T1000 (cell line): ENCODE data around the gene MECP2.

Source experiments
- DNase-seq: peaks from one replicate; lab custom pipeline; 2025; ENCODE audit warnings: mixed read lengths; lab: John Stamatoyannopoulos, UW

Gene MECP2

DNA sequence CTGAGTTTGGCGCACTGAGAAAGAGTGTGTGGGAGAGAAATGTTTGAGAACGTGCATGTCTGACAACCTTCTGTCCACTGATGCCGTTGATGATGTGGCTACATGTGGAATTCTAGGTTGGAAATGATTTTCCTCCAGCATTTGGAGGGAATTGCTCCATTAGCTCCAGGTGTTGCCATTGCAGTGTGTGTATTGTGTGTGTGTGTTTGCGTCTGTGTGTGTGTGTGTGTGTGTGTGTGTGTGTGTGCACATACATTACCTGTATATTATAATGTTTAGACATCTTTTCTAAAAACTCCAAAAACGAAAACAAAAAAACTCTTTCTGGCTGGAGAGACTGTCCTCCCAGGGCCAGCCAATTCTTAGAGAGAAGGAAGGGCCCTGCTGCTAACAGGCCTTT lies 18.2 kb upstream of the MECP2 start:
- DNase-seq, result no peak

DNA sequence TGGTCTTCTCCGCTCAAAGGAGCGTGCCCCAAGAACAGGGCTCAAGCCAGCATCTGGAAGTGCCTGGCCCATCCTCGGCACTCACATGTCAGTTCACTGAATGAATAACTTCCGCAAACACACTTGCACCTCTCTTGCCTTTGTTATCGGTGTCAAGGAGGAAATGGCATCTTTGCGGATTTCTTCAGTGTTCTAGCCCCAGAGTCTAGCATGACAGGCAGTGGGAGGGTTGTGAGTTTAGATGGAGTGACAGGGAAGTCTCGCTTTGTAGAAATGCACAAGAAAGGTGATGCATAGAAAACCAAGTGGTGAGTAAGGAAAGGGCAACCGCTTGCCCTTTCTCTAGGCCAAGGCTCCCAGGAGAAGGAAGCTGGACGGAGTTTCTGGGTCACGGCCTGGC lies 17.6 kb upstream of the MECP2 start:
- DNase-seq, result no peak

DNA sequence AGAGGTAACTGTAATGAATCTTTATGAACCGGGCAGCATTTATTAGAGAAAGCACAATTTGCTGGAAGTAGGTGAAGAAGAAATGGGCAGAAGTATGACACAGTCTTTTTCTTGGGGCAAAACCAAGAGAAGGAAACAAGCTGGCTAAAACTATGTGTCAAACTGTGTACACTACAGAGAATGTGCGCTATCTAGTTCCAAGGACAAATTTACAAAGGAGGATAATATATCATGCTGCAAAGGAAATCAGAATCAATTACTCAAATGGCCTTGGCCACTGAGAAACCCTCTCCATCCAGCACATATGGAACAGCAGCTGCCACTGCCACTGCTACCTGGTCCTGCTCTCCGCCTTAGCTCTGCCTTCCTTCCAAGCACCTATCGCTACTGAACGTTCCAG lies 17.1 kb upstream of the MECP2 start:
- no peak for DNase-seq

DNA sequence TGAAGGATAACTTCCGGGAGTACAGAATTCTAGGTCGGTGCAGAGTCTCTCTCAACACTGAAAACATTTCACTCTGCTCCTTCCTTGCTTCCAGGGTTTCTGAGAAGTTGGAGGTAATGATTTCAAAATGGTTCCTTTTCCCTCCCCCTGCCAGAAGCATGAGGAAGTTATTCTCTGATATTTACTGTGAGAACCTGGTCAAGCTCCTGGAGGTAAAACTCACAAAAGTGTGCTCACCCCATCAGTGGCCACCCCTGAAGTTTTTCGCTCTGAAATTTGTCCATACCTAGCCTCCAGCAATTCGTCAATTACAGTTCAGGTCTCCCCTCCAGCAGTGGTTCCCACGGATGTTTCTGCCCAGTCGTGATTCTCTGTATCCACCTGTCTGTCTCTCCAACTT lies 16.2 kb upstream of the MECP2 start:
- DNase-seq, result no peak

DNA sequence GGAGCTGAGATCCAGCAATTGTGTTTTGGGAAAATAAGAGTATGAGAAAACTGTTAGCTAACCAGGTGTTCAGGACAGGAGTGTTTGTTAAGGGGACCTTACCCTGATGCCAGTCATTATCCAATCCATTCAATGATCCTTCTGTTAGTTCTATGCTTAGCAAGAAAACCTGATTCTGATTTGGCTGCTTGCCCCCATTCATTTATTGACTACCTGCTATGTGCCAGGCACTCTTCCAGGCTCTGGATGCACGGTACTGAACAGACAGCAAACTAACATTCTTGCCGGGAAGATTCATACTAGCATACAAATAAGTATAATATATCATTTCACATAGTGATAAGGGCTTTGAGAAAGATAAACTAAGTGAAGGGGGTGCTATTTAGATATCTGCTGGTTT lies 1.0 kb upstream of the MECP2 start:
- no peak for DNase-seq

DNA sequence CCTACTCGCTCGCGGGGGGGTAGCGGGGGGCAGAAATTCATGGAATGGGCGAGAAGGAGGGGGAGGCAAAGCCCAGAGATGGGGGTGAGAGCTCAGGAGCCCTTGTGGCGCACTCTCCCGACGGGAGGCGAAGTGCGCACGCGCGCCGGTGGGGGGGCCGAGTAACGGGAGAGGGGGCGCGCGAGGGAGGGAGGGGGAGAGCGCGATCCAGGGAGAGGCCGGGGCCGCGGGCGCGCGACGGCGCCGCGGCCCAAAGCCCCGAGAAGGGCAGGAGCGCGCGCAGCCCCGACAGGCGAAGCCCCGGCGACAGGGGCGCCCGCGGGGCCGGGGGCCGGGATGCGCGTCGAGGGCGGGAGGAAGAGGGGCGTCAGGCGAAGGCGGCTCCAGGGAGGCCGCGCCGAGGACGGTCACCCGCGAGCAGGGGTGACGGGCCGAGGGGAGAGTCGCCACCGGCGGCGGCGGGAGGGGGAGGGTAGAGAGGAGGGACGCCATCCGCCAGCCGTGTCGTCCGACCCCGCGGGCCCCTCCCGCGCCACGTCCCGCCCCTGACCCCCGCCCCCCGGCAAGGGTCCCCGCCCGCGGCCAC lies 421 bp downstream of the MECP2 start:
- DNase-seq, result peak; percentile 7

DNA sequence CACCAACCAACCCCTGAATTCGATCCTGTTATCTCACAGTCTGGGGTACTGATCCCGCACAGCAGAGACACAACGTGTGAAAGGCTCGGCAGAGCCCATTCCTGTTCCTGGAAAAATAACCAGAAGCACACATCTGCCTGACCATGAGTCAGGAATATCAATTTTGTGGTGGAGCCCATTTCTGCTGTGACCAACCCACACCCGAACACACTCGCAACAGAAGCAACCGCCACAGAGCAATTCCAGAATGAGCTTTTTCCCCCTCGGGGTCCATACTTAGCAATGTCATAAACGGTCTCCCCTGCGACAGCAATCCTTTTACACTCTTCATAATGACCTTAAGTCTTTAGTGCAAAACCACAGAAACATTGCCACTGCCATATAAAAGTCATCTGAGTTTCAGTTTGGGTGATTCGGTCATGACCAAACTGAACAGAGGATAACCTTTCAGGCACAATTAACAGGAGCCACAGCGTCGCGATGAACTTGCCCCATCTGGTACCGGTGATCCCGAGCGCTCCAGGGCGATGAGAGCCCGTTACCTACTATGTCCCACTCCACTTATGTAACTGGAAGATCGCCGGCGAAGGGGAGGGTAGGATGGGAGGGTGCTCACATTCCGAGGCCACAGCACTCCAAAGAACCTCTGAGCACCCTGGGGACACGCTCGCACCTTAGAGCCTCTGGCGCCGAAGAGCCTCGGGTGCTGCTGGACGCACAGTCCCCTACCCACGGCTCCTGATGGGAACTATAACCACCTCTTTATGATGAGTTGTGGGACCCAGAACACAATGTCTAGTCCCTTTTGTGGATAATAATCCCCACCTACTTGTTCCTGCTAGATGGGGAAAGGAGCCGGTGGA lies 1.1 kb downstream of the MECP2 start:
- no peak for DNase-seq

DNA sequence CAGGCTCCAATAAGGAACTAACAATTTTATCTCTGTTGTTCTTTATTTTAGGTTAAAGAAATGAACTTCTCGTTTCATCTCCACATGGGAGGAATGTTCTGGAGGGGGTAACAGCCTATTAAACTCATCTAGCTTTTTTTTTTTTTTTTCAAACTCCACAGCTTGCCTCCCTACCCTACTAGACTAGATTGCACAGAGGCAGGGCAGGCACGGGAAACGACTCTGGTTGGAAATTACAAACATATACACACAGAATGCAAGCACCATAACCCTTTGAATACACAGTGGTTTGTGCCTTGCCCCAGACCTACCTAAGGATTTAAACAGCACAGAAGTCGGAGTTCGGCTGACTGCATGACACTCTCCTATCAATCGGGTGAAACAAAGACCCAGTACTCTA lies 2.7 kb downstream of the MECP2 start:
- no peak for DNase-seq

DNA sequence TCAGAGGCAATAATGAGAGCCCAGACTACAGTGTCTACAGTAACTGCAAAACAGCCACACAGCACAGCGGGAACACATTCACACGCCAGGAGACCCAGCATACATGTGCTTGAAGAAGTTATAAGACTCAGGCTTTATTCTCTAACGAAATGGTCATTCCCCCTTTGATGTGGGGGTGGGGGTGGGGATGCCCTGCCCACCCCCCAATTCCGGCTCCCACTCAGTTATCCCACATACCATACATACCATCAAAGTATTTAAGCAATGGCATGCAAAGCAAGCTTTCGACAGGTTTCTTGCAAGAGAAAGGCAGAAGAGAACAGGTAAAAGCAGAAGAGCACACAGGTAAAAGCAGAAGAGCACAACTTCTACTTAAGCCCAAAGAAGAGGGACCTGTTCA lies 3.6 kb downstream of the MECP2 start:
- DNase-seq, result no peak

DNA sequence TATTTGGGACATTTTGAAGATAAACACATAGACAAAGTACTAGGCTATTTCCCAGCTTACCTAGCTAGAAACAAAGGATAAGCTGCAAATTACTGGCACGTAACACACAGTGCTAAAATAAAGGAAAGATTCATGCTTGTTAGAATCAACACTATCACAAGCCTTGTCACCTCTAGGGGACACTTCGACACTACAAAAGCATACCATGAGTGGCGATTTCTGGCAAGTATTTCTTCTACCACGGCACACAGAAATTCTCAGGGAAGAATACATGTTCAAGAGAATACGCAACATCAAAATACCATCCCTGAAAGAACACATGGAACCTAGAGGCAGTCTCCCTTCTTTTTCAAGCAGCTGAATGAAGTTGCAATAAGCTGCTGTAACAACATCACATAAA lies 5.1 kb downstream of the MECP2 start:
- no peak for DNase-seq

DNA sequence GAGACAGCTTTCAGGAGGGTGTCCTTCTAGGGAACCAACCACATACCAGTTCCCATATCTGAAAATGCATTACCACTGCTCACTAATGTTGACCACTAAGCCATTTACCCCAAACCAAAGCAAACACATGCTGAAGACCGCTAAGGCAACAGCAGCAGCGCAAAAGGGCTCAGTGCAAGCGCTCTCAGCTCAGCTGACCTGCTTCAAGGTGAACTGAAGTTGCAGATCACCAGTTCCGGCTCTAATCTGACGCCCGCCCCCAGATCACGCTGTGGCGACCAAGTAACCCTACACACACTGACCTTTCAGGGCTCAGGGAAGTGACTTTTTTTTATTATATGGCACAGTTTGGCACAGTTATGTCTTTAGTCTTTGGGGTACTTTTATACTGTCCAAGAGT lies 5.8 kb downstream of the MECP2 start:
- DNase-seq, result no peak

DNA sequence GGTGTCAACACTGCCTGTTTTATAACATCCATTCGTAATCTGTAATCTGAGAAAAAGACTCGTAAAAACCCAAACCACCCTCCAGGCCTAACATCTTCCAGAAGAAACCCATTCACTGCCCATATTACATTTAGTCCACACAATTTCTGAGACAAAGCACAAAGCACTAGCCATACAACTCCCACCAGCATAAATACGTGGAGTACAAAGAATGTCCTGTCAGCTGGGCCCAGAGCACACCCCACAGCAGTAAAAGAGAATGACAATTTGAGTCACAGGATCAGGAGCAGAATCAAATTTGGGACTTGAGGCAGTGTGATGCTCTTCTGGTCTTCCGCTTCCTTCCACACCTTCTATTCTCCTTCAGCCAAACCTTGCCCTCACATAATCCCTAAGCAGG lies 6.8 kb downstream of the MECP2 start:
- no peak for DNase-seq

DNA sequence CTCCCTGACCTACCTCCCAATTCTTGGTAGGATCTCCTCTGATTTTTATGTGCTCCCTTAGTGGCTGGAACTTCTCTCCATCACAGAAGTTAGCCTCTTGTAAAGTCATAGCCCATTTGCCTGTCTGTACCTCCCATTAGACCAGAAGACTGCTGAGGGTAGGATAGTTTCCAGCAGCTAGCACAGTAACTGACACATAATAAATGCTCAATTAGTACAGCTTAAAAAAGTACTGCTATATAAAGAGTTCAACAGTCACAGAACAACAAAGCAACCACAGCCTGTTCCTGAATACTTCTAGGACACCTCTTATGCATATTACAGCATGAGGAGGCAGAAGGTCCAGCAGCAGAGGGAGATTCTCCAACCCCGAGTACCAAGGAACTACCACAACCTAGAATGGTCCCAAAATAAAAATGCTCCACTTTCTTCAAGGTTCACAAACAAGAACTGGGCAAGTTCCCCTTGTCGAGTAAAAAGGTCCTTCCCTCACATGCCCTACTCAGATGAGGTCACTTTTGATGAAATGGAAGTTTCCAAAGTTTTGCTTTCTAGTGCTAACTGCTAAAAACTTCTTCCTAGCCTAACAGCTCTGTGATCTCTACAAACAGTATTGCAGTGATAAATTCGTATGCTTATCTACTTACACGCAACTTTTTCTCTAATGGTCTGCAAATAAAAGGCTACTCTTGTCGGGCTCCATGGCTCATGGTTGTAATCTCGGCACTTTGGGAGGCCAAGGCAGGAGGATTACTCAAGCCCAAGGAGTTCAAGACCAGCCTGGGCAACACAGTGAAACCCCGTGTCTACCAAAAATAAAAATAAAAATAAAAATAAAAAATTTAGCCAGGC lies 12.8 kb downstream of the MECP2 start:
- no peak for DNase-seq

DNA sequence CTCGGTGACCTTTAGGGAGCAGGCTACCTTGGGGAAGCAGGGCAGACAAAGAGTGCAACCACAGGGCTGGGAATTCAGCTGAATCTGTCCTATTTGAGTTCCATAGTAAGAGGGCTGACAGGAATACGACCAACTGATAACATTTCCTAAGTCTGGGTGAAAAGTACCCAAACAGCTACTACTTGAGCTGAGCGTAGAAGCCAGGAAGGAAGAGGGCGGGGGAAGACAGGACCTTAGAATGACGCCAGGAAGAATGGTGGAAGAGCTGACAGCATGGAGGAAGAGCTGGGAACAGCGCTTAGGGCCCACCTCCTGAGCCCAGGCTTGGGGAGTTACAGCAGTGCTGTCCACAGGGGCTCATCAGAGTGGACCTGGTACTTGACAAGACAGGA lies 14.4 kb downstream of the MECP2 start:
- no peak for DNase-seq

DNA sequence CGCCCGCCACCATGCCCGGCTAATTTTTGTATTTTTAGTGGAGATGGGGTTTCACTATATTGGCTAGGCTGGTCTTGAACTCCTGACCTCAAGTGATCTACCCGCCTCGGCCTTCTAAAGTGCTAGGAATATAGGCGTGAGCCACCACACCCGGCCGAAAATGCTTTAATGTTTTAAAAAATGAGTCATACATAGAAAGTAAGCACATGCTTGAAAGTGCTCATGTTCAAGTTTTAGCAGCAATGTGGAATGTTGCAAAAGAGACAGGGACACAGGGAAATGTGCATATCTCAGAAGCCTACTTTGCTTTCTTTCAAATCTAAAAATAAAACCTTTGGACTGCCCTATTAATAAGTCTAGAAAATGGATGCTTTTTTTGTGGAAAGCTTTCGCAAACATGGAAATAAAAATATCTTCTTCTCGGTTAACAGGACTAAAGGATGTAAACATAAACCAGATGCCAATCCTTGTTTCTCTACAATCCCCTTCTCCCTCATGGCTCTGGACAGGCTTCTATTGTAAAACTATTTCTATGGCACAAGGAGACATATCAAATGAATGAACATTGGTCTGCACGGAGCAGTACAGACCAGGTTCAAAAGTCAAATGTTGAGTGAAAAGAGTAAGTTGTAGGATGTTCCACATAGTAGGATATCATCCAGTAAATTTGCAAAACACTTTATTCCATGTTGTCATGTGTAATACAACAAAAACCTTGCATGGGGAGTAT lies 15.0 kb downstream of the MECP2 start:
- no peak for DNase-seq

DNA sequence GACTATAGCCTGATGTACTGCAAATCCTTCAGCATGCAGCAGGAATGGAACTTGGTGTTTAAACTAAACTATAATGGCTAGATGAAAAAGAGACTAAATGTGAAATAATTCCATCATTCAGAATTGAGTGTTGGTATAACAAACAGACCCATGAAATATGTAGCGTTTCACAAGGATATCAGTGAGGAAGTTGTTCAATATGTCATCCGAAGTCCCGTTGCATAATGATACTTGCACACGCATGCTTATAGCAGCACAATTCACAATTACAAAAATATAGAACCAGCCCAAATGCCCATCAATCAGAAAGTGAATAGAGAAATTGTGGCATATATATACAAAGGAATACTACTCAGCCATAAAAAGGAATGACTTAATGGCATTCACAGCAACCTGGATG lies 20.4 kb downstream of the MECP2 start:
- DNase-seq, result no peak

DNA sequence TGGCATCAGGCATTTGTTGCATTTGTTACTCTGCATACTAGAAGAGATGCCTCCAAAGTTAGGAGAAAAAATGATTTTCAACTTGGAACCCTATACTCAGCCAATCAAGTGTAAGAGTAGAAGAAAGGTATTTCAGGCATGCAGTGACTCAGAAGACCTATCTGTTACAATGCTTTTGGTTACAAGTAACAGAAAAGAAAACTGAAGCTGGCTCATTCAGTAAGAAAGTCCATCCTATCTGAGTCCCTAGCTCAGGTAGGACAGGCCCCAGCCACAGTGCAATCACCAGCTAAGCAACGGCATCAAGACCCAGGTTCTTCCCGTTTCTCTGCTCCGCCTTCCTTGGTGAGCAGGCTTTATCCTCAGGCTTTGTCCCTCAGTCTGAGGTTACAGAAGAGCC lies 23.3 kb downstream of the MECP2 start:
- DNase-seq, result no peak

DNA sequence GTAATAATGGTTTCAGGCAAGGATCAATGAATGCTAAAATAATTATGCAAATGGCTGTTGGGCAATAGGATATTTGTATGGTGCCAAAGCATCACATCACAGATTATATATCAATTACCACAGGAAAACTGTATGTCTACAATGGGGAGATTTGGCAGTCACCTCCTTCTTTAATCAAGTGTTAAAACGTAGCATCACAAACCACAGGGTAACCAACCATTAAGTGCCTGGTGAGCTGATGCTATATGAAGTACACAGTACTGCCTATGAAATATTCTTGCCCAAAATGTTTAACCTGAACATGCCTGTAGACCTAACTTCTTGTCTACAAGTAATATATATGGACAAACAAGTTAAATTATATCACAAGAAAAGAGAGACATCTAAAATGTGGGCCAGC lies 25.3 kb downstream of the MECP2 start:
- no peak for DNase-seq

DNA sequence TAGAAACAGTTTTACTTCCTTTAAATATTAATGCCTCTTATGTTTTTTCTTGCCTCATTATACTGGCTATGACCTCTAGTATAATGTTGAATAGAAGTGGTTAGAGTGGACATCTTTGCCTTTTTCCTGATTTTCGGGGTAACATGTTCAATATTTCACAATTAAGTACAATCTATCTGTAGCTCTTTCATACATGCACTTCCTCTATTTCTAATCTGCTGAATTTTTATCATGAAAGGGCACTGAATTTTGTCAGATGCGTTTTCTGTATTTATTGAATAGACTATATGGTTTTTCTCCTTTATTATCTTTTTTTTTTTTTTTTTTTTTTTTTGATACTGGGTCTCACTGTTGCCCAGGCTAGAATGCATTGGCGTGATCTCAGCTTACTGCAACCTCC lies 29.0 kb downstream of the MECP2 start:
- no peak for DNase-seq

DNA sequence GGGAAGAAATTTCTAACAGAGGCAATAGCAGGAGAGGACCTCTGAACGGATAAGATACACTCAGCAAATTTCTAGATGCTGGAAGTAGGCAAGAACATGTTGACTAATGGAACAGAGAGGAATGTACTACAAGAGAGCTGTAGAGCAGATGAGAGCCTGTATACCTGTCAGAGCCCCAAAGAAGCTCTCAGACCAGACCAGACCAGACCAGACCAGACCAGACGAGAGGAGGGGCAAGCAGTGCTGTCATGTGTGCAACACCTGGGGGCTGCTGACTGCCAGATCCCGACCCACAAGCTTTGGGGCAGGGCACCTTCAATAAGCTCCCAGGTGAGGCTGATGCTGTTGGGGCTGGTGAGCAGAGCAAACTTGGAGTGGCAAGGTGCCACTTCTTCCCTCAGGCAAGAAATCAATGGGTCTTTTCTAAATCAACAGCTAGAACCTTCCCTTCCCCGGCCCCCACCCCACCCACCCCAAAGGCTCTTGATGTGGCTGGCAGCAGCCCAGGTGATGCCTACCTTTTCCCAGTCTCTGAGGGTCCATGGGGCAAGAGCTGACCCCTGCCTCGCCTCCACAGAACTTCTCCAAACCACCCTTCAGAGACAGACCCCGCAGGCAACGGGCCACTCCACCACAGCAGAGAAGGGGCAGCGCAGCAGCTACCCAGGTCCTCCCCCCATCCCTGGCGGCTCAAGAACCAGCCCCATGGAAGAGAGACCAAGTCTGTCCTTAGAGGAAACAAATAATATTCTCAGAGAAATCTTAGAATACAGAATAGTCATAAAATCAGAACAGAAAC lies 32.7 kb downstream of the MECP2 start:
- no peak for DNase-seq

DNA sequence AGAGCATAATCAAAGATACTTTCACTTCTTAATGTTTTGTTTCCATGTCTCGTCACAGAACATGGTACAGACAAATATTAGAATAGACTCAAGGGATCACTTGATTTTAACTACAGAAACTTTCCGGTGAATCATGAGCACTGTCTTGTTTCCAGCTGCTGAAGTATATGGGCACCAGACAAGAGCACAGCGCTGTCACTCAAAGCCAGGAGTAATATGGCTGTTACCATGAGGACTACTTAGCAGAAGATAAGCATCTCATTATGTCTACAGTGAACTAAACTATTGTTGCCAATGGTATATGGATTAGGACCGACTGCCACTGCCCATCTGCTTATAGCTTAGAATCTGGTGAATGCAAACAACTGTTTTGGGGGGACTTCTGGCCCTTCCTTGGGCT lies 34.3 kb downstream of the MECP2 start:
- DNase-seq, result no peak

DNA sequence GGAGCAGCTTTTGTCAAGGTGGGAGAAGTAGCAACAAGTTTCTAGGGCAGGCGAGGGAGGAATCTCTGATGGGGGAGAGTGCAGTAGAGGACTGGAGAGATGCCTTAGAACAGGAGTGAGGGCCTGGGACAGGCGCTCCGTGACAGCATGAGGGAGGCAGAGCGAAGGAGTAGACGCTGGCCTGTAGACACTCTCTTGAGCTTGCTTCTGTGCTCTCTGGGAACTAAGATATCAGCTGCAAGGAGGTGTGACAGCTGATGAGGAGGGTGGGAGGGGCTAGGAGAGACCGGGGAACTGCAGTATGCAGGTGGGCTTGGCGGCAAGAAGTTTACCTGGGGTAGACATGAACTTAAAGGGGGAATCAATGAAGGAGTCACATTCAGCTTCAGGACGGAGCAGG lies 35.7 kb downstream of the MECP2 start:
- DNase-seq, result no peak
